GM12878 (cell line): Measurements from ENCODE around the gene MAPKBP1. TPM values are rescaled to one million over a fixed set of nuclear protein-coding genes. Genes with fewer than 3 reads are reported as not detected.

Experiments
- CEBPB ChIP-seq, 2 experiments: fragments of 150-350 bp in 1 of 2; IDR thresholded peaks; 2 replicates each; pipeline ENCODE4 v1.6.1; 2012 to 2014; ENCODE audit warnings: low read depth in 2 of 2, low read length in 2 of 2, borderline replicate concordance in 1 of 2, inconsistent platforms in 1 of 2
- EZH2 ChIP-seq: IDR thresholded peaks from 2 replicates; pipeline ENCODE4 v1.6.1; 2012; ENCODE audit warnings: low read depth, mild to moderate bottlenecking, control low read depth, inconsistent platforms, low read length, borderline replicate concordance; ENCODE audit not compliant: control insufficient read depth
- GABPA ChIP-seq: IDR thresholded peaks from 2 replicates; pipeline ENCODE4 v1.6.1; 2014; ENCODE audit warnings: antibody characterized with exemption, low read depth, mild to moderate bottlenecking, inconsistent platforms
- NR2C1 ChIP-seq: fragments of 450-650 bp; IDR thresholded peaks from 2 replicates; pipeline ENCODE4 v1.6.1; 2017; ENCODE audit warnings: antibody characterized with exemption, mild to moderate bottlenecking, moderate library complexity
- SIN3A ChIP-seq: IDR thresholded peaks from 2 replicates; pipeline ENCODE4 v1.6.1; 2012; ENCODE audit warnings: low read depth, low read length, improper control_type of control experiment
- polyA plus RNA-seq, 11 experiments: library from polyadenylated mRNA; depleted of rRNA in 4 of 11; unstranded in 6 of 11; stranded (reverse) in 5 of 11; fragments of >200 nt; fragmentation: Nextera tagmentation in 4 of 11; fragmentation: Illumina TruSeq in 1 of 11; extraction: Ambion mirVana in 4 of 11; extraction: Trizol in 1 of 11; gene quantifications; 1 replicate in 1 of 11; 2 replicates in 10 of 11; pipeline versions ENCODE4 v1.2.1 to v1.2.3, GENCODE V29; 2011 to 2016; ENCODE audit warnings: inconsistent platforms in 2 of 11, missing spikeins in 2 of 11, low read depth in 1 of 11
- total RNA-seq, 4 experiments: library from RNA; depleted of rRNA in 3 of 4; stranded (reverse); fragments of >200 nt in 3 of 4; fragmentation: Illumina TruSeq in 1 of 4; extraction: Trizol in 1 of 4; gene quantifications; 2 replicates each; pipeline versions ENCODE4 v1.2.1 to v1.2.3, GENCODE V29; 2013 to 2021
- TF ChIP-seq, protein P1 (sequence below): fragments of 450-650 bp; IDR thresholded peaks from 2 replicates; pipeline ENCODE4 v1.6.1; 2016; ENCODE audit warnings: mild to moderate bottlenecking
- TF ChIP-seq, protein P2 (sequence below): fragments of 450-650 bp; IDR thresholded peaks from 2 replicates; pipeline ENCODE4 v1.6.1; 2014; ENCODE audit warnings: mild to moderate bottlenecking
- TF ChIP-seq, protein P3 (sequence below): fragments of 450-650 bp; IDR thresholded peaks from 2 replicates; pipeline ENCODE4 v1.6.1; 2017; ENCODE audit warnings: mild to moderate bottlenecking, low read depth, inconsistent platforms; ENCODE audit not compliant: poor library complexity, severe bottlenecking
- TF ChIP-seq, protein P4 (sequence below): fragments of 450-650 bp; IDR thresholded peaks from 2 replicates; pipeline ENCODE4 v1.6.1; 2017; ENCODE audit warnings: antibody characterized with exemption, mild to moderate bottlenecking, moderate library complexity

MAPKBP1 gene
- total and polyA plus RNA-seq, 10 of the 15 experiments (the other 5 are each of a cell fraction or from before 2014, with no cell fraction given): 0.44 to 19.0 (median 7.3) TPM

DNA sequence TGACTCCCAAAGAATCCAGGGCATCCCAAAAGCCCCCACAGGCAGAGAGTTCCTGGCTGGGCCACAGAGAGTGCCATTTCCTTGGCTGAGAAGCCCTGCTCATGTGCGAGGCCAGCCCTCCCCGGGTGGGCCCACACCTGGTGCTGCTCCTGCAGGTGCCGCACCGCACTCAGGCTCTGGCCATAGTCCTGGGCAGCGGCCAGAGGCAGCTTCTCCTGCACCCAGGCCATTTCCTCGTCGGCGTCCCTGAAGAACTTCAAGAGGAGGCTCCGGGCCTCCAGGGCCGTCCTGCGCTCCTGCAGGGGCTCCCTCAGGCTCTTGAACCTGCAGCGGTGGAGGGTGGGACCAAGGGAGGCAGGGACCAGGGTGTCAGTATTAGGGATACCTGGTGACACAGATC lies 82.4 kb downstream of the MAPKBP1 start (continued):
- TF ChIP-seq, protein P1, sequence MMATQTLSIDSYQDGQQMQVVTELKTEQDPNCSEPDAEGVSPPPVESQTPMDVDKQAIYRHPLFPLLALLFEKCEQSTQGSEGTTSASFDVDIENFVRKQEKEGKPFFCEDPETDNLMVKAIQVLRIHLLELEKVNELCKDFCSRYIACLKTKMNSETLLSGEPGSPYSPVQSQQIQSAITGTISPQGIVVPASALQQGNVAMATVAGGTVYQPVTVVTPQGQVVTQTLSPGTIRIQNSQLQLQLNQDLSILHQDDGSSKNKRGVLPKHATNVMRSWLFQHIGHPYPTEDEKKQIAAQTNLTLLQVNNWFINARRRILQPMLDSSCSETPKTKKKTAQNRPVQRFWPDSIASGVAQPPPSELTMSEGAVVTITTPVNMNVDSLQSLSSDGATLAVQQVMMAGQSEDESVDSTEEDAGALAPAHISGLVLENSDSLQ: no peak
- TF ChIP-seq NR2C1 (no peak), GABPA (no peak), SIN3A (no peak), EZH2 (no peak), CEBPB (IDR thresholded peaks at IDR 0.05; ENCODE audit: borderline replicate concordance in 1 of 2, low read depth in 2 of 2, low read length in 2 of 2) (no peak)
- TF ChIP-seq, protein P2, sequence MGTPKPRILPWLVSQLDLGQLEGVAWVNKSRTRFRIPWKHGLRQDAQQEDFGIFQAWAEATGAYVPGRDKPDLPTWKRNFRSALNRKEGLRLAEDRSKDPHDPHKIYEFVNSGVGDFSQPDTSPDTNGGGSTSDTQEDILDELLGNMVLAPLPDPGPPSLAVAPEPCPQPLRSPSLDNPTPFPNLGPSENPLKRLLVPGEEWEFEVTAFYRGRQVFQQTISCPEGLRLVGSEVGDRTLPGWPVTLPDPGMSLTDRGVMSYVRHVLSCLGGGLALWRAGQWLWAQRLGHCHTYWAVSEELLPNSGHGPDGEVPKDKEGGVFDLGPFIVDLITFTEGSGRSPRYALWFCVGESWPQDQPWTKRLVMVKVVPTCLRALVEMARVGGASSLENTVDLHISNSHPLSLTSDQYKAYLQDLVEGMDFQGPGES: no peak
- TF ChIP-seq, protein P3, sequence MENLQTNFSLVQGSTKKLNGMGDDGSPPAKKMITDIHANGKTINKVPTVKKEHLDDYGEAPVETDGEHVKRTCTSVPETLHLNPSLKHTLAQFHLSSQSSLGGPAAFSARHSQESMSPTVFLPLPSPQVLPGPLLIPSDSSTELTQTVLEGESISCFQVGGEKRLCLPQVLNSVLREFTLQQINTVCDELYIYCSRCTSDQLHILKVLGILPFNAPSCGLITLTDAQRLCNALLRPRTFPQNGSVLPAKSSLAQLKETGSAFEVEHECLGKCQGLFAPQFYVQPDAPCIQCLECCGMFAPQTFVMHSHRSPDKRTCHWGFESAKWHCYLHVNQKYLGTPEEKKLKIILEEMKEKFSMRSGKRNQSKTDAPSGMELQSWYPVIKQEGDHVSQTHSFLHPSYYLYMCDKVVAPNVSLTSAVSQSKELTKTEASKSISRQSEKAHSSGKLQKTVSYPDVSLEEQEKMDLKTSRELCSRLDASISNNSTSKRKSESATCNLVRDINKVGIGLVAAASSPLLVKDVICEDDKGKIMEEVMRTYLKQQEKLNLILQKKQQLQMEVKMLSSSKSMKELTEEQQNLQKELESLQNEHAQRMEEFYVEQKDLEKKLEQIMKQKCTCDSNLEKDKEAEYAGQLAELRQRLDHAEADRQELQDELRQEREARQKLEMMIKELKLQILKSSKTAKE: no peak
- TF ChIP-seq, protein P4, sequence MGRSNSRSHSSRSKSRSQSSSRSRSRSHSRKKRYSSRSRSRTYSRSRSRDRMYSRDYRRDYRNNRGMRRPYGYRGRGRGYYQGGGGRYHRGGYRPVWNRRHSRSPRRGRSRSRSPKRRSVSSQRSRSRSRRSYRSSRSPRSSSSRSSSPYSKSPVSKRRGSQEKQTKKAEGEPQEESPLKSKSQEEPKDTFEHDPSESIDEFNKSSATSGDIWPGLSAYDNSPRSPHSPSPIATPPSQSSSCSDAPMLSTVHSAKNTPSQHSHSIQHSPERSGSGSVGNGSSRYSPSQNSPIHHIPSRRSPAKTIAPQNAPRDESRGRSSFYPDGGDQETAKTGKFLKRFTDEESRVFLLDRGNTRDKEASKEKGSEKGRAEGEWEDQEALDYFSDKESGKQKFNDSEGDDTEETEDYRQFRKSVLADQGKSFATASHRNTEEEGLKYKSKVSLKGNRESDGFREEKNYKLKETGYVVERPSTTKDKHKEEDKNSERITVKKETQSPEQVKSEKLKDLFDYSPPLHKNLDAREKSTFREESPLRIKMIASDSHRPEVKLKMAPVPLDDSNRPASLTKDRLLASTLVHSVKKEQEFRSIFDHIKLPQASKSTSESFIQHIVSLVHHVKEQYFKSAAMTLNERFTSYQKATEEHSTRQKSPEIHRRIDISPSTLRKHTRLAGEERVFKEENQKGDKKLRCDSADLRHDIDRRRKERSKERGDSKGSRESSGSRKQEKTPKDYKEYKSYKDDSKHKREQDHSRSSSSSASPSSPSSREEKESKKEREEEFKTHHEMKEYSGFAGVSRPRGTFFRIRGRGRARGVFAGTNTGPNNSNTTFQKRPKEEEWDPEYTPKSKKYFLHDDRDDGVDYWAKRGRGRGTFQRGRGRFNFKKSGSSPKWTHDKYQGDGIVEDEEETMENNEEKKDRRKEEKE: no peak
